Measurements from ENCODE around the gene PTPRN2. TPM values are rescaled to one million over a fixed set of nuclear protein-coding genes. Genes with fewer than 3 reads are reported as not detected.

The PTPRN2 gene
- total RNA-seq, 1 donor from 2014 or later, result 1.2 TPM

DNA sequence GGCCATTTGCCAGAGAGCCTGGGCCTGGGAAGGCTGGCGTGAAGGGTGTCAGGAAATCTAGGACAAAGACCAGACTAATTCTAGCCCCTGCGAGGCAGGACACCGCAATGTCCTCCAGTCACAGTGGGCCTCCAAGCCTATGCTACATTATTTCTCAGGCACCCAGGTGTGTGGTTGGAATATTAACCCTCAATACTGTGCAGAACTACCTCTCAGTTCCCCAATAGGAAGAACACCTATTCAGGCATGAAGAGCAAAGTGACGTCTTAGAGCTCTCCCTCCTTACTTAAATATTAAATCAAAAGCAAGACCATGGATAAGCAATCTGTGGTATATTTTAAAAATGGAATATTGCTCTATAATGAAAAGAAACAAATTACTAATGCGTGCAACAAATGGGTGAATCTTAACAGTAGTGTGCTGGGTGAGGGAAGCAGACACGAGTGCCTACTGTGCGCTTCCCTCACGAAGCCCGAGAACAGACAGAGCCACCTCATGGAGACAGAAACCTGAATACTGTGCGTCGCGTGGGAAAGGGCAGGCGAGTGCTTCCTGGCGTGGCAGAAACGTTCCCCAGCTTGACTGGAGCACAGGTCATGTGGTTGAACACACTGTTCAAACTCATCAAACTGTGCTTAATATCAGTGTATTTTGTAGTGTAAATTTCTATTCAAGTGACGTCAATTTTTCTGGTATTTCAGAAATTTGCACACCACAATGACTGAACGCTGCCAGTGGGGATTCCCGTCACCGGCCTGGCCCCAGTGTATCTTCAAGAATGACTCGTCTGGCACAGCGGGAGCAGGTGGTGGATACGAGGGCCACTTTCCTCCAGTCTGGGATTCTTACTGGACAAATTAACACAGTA, 15.5 kb upstream of the PTPRN2 start:
- no peak for DNase-seq (ENCODE audit: low read depth)

DNA sequence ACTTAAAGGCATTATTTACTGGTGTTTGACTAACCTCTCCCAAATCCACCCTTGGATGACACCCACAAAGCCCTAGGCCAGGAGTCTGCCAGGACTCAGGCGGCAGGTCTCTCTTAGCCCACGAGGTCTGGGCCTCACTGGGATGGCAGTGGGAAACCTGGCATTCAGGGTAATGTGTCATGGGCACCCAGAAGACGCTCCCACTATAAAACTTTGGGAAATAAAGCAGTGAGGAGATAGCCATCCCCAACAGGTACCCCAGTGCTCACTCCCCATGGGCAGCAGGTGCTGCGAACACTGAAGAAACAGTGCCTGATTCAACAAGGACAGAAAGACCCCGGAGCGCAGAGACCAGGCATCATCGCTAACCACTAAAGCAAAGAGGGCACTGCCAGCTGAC, 14.4 kb upstream of the PTPRN2 start:
- no peak for DNase-seq (ENCODE audit: low read depth)

DNA sequence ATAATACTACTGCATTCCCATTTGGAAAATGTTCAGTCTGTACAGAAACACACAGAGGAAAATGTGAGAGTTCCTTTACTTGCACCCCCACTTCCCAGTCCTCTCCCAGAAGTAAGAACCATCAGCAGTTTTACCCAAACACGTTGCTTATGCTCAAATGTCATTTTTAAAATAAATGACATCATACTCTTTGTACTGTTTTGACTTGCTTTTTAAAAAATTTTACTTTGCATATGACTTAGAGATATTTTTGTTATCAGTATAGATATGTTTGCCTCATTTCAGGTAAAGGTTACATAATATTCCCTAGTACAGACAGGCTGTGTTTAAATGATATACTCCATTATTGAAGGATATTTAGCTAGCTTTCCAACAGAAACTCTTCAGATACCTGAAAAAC, 13.5 kb upstream of the PTPRN2 start:
- no peak for DNase-seq (ENCODE audit: low read depth)

DNA sequence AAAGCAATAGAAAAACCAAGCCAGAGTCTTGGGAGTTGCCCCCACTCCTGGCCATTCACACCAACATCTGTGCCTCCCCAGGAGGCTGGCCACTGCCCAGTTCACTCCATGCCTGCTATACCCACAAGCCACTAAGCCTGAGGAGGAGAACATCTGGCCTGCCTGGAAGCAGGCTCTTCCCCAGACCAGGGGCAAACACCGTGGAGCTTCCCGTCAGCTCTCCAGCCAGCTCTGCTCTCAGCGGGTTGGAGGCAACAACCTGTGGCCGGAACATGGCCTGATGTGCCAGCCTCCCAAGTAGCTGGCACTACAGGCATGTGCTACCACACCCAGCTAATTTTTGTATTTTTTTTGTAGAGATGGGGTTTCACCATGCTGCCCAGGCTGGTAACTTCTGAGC, 9.1 kb upstream of the PTPRN2 start:
- DNase-seq (ENCODE audit: low read depth), result no peak

DNA sequence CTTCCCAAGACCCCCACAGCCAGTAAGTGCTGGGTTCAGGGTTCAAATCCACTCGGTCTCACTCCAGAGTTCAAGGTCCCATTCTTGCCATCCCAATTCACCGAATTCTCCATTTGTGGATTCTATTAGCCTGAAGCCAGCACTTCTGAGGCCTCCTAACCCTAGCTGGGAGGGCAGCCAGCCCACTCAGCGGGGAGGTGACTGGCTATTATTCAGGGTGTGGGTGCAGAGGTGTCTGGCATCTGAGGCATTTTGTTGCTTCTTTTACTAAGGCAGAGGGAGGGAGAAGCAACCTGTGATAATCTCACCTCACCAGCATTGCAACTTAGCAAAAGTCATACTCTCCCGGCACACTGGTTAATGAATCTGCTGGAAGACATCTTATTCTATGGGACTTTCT, 8.7 kb upstream of the PTPRN2 start:
- no peak for DNase-seq (ENCODE audit: low read depth)

DNA sequence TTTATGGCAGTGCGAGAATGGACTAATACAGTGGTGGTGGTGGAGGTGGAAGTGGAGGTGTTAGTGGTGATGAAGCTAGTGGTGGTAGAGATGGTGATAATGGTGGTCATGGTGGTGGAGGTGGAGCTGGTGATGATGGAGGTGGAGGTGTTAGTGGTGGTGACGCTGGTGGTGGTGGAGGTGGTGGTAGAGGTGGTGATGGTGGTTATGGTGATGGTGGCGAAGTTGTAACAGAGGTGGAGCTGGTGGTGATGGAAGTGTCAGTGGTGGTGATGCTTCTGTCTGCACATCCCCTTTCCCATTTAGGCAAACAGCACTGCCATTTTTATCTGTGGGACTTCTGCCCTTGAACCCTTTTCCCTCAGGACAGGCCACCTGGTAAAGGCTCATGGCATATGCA, 7.4 kb upstream of the PTPRN2 start:
- peak; percentile 49 for DNase-seq (ENCODE audit: low read depth)

DNA sequence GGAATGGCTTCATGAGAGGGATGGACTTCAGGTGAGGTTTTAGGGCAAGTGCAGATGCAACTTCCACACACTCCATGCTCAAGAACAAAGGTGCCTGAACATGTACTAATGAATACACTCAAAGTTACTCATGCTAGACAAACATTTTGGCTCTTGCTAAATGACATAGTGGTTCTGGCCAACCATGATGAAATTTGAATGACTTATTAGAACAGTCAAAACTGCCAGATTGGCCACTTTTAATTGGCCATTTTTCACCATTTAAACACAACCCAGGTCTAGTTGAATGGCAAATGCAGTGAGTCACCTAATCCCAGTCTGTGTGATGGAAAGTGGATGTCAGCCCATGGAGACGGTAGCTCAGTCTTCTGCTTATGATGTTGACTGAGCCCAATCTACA, 4.9 kb upstream of the PTPRN2 start:
- DNase-seq (ENCODE audit: low read depth), result no peak

DNA sequence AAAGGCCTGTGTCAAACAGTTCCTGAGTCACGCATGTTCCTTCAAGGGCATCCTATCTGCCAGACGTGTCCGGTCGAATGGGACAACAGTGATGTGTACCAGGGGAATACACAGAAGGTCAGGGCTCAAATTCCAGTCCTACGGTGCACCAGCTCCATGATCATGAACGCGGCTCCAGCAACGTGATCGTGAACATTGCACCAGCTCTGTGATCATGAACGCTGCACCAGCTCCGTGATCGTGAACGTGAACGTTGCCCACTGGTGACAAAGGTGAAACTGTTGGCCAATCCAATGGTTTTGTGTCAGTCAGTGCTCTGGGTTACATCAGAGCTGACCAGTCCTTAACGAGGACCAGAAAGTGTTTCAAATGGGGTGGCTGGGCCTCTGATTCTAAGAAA, 4.3 kb upstream of the PTPRN2 start:
- no peak for DNase-seq (ENCODE audit: low read depth)

DNA sequence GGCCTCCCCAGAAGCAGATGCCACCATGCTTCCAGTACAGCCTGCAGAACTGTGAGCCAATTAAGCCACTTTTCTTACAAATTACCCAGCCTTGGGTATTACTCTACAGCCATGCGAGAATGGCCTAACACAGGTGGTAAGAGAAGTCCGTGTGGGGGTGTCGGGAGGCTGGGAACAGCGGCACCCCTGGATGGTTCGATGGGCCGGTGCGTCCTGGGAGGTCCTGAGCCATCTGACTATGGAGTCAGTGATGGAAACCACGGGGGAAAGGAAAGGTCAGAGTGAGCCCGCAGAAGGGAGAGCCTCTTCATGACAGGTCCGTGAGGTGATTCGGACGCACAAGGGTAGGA, 2.5 kb upstream of the PTPRN2 start:
- no peak for DNase-seq (ENCODE audit: low read depth)

DNA sequence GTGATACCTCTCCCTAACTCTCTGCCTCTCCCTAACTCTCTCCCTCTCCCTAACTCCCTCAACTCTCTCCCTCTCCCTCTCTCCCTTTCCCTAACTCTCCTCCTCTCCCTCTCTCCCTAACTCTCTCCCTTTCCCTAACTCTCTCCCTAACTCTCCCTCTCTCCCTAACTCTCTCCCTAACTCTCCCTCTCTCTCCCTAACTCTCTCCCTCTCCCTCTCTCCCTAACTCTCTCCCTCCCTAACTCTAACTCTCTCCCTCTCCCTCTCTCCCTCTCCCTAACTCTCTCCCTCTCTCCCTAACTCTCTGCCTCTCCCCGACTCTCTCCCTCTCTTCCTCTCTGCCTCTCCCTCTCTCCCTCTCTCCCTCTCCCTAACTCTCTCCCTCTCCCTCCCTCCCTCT, 2.0 kb upstream of the PTPRN2 start:
- DNase-seq (ENCODE audit: low read depth), result no peak

DNA sequence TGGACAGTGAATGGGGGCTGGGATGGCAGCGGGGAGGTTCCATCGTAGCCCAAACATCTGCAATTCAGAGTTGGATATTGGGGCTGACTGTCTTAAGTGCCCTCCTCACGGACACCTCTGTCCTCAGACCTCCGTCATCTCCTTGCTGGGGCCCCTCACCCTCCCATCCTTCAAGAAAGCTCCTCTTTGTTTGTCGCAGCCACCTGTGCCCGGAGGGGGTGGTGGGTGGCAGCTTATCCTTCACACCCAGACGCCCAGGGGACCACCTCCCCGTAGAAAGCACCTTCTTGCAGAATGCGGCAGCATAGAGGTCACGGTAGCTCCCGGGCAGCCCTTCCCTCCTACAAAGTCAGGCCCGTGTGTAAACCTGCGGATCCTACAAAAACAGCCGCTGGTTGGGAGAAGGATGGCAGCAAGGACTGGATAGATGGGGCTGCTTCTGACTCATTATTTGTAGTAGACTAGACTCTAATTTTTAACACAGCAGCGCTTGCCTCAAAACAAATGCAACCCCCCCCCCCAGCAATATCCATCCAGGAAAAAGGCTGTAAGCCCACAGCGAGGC, 1.3 kb upstream of the PTPRN2 start:
- no peak for DNase-seq (ENCODE audit: low read depth)

DNA sequence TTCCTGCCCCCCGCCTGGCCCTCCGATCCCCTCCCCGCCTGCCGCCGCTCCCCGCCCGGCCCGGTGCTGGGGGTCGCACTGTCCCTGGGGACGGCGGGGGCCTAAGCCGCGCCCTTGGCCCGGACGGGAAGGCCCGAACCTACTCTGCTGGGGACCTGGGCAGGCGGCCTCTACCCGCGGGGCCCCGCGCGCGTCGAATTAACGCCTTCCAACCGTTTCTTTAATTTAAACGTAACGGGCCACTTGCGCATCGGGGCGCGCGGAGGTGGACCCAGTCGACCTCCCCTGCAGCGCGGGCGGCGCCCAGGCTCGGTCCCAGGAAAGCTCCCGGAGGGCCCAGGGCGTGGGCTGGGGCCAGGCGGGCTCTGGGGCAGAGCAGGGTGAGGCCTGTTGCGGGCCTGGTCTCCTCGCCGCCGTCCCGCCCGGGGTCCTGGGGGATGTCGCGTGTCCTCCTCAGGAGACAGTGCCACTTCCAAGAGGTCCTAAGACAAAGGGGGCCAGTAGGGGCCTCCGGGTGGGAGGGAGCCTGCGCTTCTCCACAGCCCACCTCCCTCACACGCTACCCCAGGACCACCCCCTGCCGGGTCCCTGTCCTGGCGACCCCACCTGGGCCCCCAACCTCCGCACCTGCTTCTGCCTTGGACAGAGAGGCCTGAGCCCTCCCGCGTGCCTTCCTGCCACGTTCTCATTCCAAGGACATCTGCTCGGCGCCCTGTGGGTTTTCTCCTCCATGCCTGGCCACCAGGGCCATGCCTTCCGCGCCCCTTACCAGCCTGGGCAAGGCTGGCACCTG, 658 bp upstream of the PTPRN2 start:
- DNase-seq (ENCODE audit: low read depth), result no peak

DNA sequence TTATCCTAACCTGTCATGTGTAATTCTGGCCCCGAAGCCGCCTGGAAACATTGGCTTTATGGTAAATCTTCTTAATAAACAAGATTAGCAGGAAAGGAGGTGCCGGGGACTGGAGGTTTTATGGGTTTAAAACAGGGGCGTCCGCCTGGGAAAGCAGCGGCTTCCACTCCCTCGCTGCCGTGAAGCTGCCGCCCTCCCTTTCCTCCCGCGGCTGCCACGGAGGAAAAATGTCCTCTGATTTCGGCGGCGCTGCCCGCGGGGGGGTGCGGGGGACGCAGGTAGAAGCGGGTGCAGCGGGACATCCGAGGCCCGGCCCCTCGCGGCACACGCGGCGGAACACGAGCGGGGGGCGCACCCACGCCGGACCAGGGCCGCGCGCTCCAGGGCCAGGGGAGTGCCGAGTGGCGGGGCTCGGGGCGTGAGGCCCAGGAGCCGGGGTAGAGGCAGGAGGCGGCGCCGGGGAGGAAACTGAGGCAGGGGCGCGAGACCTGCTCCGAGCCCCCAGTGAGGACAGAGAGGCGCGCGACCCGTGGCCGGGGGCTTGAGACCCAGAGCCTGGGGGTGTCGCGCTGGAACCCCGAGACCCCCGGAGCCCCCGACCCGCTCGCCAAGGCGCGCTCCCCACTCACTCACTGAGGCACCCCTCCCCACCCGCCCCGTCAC, 993 bp downstream of the PTPRN2 start:
- no peak for DNase-seq (ENCODE audit: low read depth)

DNA sequence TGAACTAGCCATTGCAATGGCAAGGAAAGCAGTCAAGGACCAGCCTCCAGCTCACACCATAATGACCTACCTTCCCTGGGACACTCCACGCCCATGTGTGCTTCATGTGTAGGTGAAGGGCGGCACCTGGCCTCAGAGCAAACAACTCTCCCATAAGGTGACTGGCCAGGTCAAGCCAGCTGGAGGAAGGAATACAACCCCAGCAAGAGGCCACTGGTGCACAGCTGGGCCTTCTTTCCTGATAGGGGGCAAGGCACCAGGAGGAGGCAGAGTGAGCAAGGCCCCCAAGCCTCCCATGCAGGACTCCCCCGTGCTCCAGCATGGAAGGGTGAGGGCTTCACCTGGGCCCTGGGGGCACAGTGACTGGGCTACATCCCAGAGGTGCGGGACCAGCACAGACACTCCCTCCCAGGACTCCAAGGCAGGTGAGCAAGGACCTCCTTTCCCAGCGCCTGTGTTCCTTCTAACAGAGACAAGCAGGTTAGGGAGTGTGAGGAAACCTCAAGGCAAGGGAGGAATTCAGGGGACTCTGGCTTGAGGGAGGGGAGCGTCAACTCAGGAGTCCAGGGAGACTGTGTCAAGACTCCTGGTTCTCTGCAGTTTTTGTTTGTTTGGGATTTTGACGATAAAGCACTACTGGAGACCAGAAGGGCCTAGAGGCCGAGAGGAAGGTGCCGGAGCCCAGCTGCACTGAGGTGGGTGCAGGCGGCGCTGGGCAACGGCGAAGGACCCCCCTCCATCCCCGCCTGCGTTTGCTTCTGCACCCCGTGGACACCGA, 1.7 kb downstream of the PTPRN2 start:
- no peak for DNase-seq (ENCODE audit: low read depth)

DNA sequence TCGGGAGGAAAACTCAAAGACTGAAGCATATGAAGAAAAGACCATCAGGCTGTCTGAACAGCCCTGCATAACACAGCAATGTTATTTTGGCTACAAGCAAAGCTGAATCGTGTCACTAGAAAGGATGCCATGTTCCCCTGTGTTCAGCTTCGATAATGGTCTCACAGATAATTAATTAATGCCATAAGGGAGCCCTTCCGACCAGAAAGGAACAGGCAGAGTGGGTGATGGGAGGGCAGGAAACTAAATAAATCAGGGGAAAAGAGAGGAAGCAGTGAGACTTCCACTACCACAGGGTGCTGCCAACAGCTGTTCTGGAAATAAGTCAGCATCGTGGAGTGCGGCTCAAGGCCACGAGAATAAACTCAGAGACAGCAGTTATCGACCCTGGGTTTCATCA, 3.2 kb downstream of the PTPRN2 start:
- no peak for DNase-seq (ENCODE audit: low read depth)

DNA sequence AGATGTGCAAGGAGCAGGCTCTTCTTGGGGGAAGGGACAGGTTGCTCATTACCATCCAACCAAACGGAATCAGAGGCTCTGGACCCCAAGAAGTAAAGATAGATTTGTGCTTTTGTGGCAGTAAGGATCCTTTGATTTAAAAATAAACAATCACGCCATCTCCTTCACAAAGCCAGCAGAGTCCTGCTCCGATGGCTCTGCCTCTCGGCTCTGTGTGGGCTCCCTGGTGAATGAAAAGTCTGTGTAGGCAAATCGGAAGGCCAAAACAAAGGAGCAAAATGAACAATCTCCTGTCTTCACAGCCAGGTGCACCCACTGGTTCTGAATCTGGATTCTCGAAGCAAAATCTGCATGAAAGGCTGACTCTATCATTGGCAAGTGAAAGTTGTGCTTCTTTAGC, 3.8 kb downstream of the PTPRN2 start:
- no peak for DNase-seq (ENCODE audit: low read depth)

DNA sequence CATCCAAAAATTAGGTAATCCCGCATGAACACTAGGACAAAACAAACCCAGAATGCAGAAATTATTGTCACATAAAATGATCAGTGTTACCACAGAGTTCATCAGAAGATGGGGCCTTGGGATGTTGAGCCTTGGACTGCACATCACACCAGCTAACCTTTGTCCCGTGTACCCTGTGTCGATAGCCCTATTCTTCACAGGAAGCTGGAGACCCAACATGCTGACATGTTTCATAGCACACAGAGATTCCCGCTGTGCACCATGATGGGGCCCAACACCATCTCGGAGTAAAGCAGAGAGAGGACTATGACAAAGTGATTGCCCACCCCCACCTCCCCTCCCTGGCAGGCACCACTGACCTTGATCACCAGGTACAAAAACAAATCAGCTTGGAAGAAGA, 4.5 kb downstream of the PTPRN2 start:
- DNase-seq (ENCODE audit: low read depth), result no peak

DNA sequence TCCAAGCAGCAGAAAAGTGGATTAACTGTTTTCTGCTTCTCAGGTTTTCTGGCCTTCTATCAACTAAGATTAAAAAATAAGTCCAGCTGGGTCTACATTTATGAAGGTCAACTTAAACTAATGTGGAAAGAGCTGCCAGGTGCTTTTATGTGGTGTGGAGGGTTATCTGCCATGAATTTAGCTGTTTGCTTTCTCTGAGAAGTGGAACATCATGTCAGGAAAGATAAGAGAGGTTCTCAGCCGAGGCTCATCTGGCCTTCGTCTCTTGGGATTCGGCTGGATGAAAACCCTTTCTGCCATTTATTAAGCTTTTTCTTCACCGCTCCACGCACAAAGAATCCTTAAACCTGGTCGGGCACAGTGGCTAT, 5.5 kb downstream of the PTPRN2 start:
- DNase-seq (ENCODE audit: low read depth), result no peak

DNA sequence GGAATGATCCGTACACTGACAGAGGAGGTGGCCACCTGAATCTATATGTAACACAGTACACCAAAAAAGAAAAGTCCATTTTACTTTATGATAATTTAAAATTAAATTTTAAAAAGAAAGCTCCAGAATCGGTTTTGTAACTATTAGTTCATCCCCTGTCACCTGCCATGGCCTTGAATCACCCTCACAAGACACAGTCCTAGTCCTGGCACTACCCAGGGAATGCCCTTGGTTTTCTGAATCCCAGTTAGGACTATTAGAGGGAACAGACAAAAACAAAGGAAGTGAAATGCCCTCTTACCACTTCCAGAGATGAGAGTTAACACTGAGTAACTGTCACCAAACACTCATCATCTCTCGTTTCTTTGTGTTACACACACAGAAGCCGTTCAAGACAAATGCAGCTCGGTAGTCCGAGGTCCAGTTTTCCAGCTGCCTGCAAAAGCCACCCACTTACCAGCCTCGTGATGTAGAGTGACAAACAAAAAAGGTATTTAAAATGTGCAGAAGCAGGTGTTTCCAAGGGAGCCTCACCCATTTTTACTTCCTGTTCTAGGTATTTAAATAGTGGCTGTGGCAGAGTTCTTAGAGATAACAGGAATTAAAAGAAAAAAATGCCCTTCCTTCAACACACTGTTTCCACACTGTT, 6.1 kb downstream of the PTPRN2 start:
- DNase-seq (ENCODE audit: low read depth), result peak; percentile 14

DNA sequence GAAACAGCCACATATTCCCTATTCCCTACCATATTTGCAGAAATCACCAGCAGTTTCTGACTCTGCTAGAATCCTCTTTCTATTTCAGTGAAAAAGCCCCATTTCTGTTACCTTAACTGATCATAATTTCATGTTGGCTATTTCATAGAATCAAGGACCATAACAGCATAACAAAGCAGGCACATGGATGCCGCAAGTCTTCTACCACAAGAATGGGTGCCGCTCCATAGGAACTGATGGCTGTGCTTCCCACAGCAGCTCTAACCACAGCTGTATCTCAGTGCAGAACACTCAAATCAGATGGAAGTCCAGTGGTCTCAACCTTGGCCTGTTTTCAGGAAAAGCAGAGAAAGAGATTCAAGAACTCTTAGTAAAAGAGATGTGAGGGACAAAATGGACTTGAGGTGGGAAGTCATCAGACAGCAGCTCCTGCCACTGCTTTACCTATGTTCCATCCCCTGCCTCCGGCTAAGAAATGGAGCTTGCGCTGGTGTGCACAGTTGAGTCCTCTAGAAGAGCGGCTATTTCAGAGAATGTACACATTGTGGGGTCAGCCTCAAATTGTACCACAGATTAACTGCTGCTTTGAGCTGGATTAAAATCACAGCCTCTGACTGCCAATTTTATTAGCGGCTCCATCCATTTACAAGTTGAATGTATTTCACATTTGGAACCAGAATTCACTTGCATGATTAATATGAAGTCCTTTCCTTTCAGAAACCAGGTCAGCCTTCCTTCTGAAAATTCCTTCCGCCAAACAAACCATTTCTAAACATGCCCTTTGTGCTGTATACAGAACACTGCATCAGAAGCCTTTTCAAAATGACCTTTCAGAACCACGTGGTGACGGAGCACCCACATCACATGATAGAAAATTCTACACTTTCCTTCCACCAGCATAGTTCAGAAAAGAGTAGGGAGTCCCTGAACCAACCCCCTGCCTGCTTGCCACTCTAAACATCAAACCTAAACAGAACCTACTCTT, 7.7 kb downstream of the PTPRN2 start:
- no peak for DNase-seq (ENCODE audit: low read depth)
